GM12875 (cell line): ENCODE data around the gene TMEM243.

Source experiments
- H3K4me3 ChIP-seq: one replicate; pipeline ENCODE4 v1.5.1; 2011; ENCODE audit warnings: low read depth, low read length, control low read depth
- CTCF ChIP-seq: IDR thresholded peaks from 2 replicates; pipeline ENCODE4 v1.5.1; 2011; ENCODE audit warnings: low read depth, mild to moderate bottlenecking, control low read depth, inconsistent platforms, low read length, moderate library complexity, borderline replicate concordance; ENCODE audit not compliant: insufficient read depth

The TMEM243 gene

GRCh38 chr7:87187120-87187519 lies 32.4 kb downstream of the TMEM243 start:
- no peak for TF ChIP-seq CTCF
- no peak overlapping the region for H3K4me3 ChIP-seq

- TF ChIP-seq CTCF, result no peak
Measured at GRCh38 chr7:87179180-87179579, 40.4 kb downstream of the TMEM243 start.

GRCh38 chr7:87178320-87178719 lies 41.2 kb downstream of the TMEM243 start:
- H3K4me3 ChIP-seq, result no peak overlapping the region
- no peak for TF ChIP-seq CTCF

More at GRCh38 chr7:87179180-87179579, 40.4 kb downstream of the TMEM243 start:
- H3K4me3 ChIP-seq, result no peak overlapping the region

GRCh38 chr7:87173471-87173870 lies 46.1 kb downstream of the TMEM243 start:
- H3K4me3 ChIP-seq, result no peak overlapping the region
- no peak for TF ChIP-seq CTCF

GRCh38 chr7:87171282-87171934 lies 48.1 kb downstream of the TMEM243 start:
- H3K4me3 ChIP-seq, result no peak overlapping the region
- TF ChIP-seq CTCF, result no peak

- TF ChIP-seq CTCF, result no peak
- no peak overlapping the region for H3K4me3 ChIP-seq
Measured at GRCh38 chr7:87170828-87171227, 48.7 kb downstream of the TMEM243 start.

GRCh38 chr7:87164433-87164832 lies 55.1 kb downstream of the TMEM243 start:
- H3K4me3 ChIP-seq, result no peak overlapping the region
- no peak for TF ChIP-seq CTCF
